IMR-90 (cell line): ENCODE measurements around the gene ANO1. TPM values are rescaled to one million over a fixed set of nuclear protein-coding genes. Genes with fewer than 3 reads are reported as not detected.

ENCODE experiments used
- ATAC-seq: fragments of 200-7000 bp; cut with Tn5 transposase; 2 replicates; pipeline ENCODE4 v1.9.1; 2020; ENCODE audit warnings: low read depth, mild to moderate bottlenecking, moderate library complexity
- BruUV-seq: library from RNA; stranded (reverse); fragments of 400-500 nt; replicated peaks from 2 replicates; lab custom pipeline; 2021; lab: Mats Ljungman, UMichigan
- CTCF ChIA-PET: fragments of 300-600 bp; formaldehyde crosslinking; extraction: SDS; loops from one replicate; lab custom pipeline; 2021; ENCODE audit warnings: antibody characterized with exemption; lab: Yijun Ruan, JAX
- POLR2A ChIA-PET: fragments of 300-600 bp; sonication (Branson Sonifier 250); formaldehyde crosslinking; loops from one replicate; lab custom pipeline; 2022; ENCODE audit warnings: antibody characterized with exemption; ENCODE audit not compliant: unreplicated experiment; lab: Charles Lee
- DNase-seq: peaks from one replicate; pipeline ENCODE4 v3.0.0; 2013
- H2AFZ ChIP-seq: replicated peaks from 2 replicates; pipeline ENCODE3; 2013; ENCODE audit warnings: low read length, mild to moderate bottlenecking; ENCODE audit not compliant: poor library complexity
- H2AK5ac ChIP-seq: 2 replicates; pipeline ENCODE4 v1.6.1; 2013; ENCODE audit warnings: low read depth, low read length, inconsistent platforms
- H2AK9ac ChIP-seq: replicated peaks from 2 replicates; pipeline ENCODE3; 2013; ENCODE audit warnings: mild to moderate bottlenecking, low read depth, low read length, moderate library complexity; ENCODE audit not compliant: poor library complexity
- H2BK120ac ChIP-seq: 2 replicates; pipeline ENCODE4 v1.6.1; 2013; ENCODE audit warnings: low read depth, low read length, inconsistent platforms
- H2BK15ac ChIP-seq: 3 replicates; pipeline ENCODE4 v1.6.1; 2013; ENCODE audit warnings: low read depth, low read length, inconsistent platforms
- H2BK20ac ChIP-seq: 2 replicates; pipeline ENCODE4 v1.6.1; 2013; ENCODE audit warnings: low read depth, mild to moderate bottlenecking, inconsistent platforms, low read length, moderate library complexity
- H2BK5ac ChIP-seq: 2 replicates; pipeline ENCODE4 v1.6.1; 2013; ENCODE audit warnings: mild to moderate bottlenecking, low read depth, low read length, inconsistent platforms; ENCODE audit not compliant: poor library complexity, severe bottlenecking
- H3K14ac ChIP-seq: replicated peaks from 2 replicates; pipeline ENCODE4 v1.6.1; 2013; ENCODE audit warnings: low read depth, low read length, inconsistent platforms
- H3K18ac ChIP-seq: 2 replicates; pipeline ENCODE4 v1.6.1; 2013; ENCODE audit warnings: low read depth, low read length, control low read depth
- H3K23ac ChIP-seq: 2 replicates; pipeline ENCODE4 v1.6.1; 2013; ENCODE audit warnings: low read depth, low read length, inconsistent platforms
- H3K27ac ChIP-seq: 2 replicates; pipeline ENCODE4 v1.5.1; 2013; ENCODE audit warnings: mild to moderate bottlenecking, control low read depth, low read length; ENCODE audit not compliant: insufficient read depth
- H3K27me3 ChIP-seq: 2 replicates; pipeline ENCODE4 v1.6.1; 2013; ENCODE audit warnings: low read length; ENCODE audit not compliant: control insufficient read depth, insufficient read depth
- H3K36me3 ChIP-seq: 2 replicates; pipeline ENCODE4 v1.6.1; 2013; ENCODE audit warnings: low read length, mixed read lengths; ENCODE audit not compliant: control insufficient read depth, insufficient read depth
- H3K4ac ChIP-seq: 2 replicates; pipeline ENCODE4 v1.6.1; 2013; ENCODE audit warnings: low read depth, low read length, inconsistent platforms
- H3K4me1 ChIP-seq: 2 replicates; pipeline ENCODE4 v1.6.1; 2013; ENCODE audit warnings: low read length, mixed read lengths; ENCODE audit not compliant: control insufficient read depth, insufficient read depth
- H3K4me2 ChIP-seq: 2 replicates; pipeline ENCODE4 v1.6.1; 2013; ENCODE audit warnings: low read depth, mild to moderate bottlenecking, control low read depth, low read length, moderate library complexity
- H3K4me3 ChIP-seq: 2 replicates; pipeline ENCODE4 v1.5.1; 2013; ENCODE audit warnings: low read depth, mild to moderate bottlenecking, control low read depth, low read length, moderate library complexity; ENCODE audit not compliant: insufficient read depth
- H3K56ac ChIP-seq: 2 replicates; pipeline ENCODE4 v1.6.1; 2013; ENCODE audit warnings: low read length, inconsistent platforms; ENCODE audit not compliant: insufficient read depth; ENCODE audit errors: extremely low read depth
- H3K79me1 ChIP-seq, 2 experiments: 2 replicates each; pipeline ENCODE4 v1.6.1; 2013; ENCODE audit warnings: low read length in 2 of 2, inconsistent platforms in 1 of 2, low read depth in 1 of 2
- H3K9ac ChIP-seq: 2 replicates; pipeline ENCODE4 v1.6.1; 2013; ENCODE audit warnings: low read depth, low read length, control low read depth
- H3K9me1 ChIP-seq: 2 replicates; pipeline ENCODE4 v1.6.1; 2013; ENCODE audit warnings: low read length, inconsistent platforms; ENCODE audit not compliant: insufficient read depth
- H3K9me3 ChIP-seq: 2 replicates; pipeline ENCODE4 v1.6.1; 2013; ENCODE audit warnings: low read length; ENCODE audit not compliant: control insufficient read depth, insufficient read depth
- H4K20me1 ChIP-seq: 2 replicates; pipeline ENCODE4 v1.6.1; 2013; ENCODE audit warnings: low read length, inconsistent platforms; ENCODE audit not compliant: insufficient read depth
- H4K5ac ChIP-seq: 2 replicates; pipeline ENCODE4 v1.6.1; 2013; ENCODE audit warnings: mild to moderate bottlenecking, low read depth, low read length, control low read depth
- H4K8ac ChIP-seq, 2 experiments: 2 replicates each; pipeline ENCODE4 v1.6.1; 2013; ENCODE audit warnings: low read depth in 2 of 2, low read length in 2 of 2, control low read depth in 1 of 2, inconsistent platforms in 1 of 2
- H4K91ac ChIP-seq: 2 replicates; pipeline ENCODE4 v1.6.1; 2013; ENCODE audit warnings: low read depth, low read length, inconsistent platforms; ENCODE audit not compliant: insufficient read depth
- BHLHE40 ChIP-seq: fragments of 150-350 bp; IDR thresholded peaks from 2 replicates; pipeline ENCODE4 v1.6.1; 2016; ENCODE audit warnings: mild to moderate bottlenecking, low read depth, low read length
- CEBPB ChIP-seq: IDR thresholded peaks from 2 replicates; pipeline ENCODE4 v1.6.1; 2012; ENCODE audit warnings: low read depth, low read length, improper control_type of control experiment
- CHD1 ChIP-seq: IDR thresholded peaks from 2 replicates; pipeline ENCODE4 v1.6.1; 2012; ENCODE audit warnings: low read depth, low read length, improper control_type of control experiment
- ELK1 ChIP-seq: fragments of 150-350 bp; IDR thresholded peaks from 2 replicates; pipeline ENCODE4 v1.6.1; 2016; ENCODE audit warnings: low read depth, mild to moderate bottlenecking, low read length, moderate library complexity, borderline replicate concordance
- FOS ChIP-seq: fragments of 150-350 bp; IDR thresholded peaks from 2 replicates; pipeline ENCODE4 v1.6.1; 2016; ENCODE audit warnings: low read depth, low read length
- MAFK ChIP-seq: IDR thresholded peaks from 2 replicates; pipeline ENCODE4 v1.6.1; 2012; ENCODE audit warnings: low read depth, low read length, improper control_type of control experiment
- MAZ ChIP-seq: IDR thresholded peaks from 2 replicates; pipeline ENCODE4 v1.6.1; 2012; ENCODE audit warnings: low read depth, mild to moderate bottlenecking, low read length, improper control_type of control experiment, moderate library complexity, borderline replicate concordance
- NFE2L2 ChIP-seq: fragments of 150-350 bp; IDR thresholded peaks from 2 replicates; pipeline ENCODE4 v1.6.1; 2016; ENCODE audit warnings: low read depth, mild to moderate bottlenecking, low read length
- POLR2A ChIP-seq: IDR thresholded peaks from 2 replicates; pipeline ENCODE4 v1.6.1; 2012; ENCODE audit warnings: mild to moderate bottlenecking, low read depth, low read length
- RAD21 ChIP-seq: IDR thresholded peaks from 2 replicates; pipeline ENCODE4 v1.6.1; 2012; ENCODE audit warnings: low read length, improper control_type of control experiment
- RCOR1 ChIP-seq: IDR thresholded peaks from 2 replicates; pipeline ENCODE4 v1.6.1; 2012; ENCODE audit warnings: mild to moderate bottlenecking, low read length, improper control_type of control experiment; ENCODE audit not compliant: insufficient replicate concordance
- RFX5 ChIP-seq: IDR thresholded peaks from 2 replicates; pipeline ENCODE4 v1.8.0; 2012; ENCODE audit warnings: low read depth, mild to moderate bottlenecking, low read length, moderate library complexity
- SMC3 ChIP-seq: fragments of 150-350 bp; IDR thresholded peaks from 2 replicates; pipeline ENCODE4 v1.6.1; 2016; ENCODE audit warnings: low read depth, mild to moderate bottlenecking, antibody characterized with exemption, low read length, moderate library complexity
- WGBS, 2 experiments: methylation state at CpG; one replicate each; pipeline versions ENCODE4 v1.1.5 to v1.1.7; 2013; ENCODE audit warnings: missing lambda C conversion rate in 2 of 2; ENCODE audit not compliant: insufficient read length in 1 of 2; ENCODE audit errors: extremely low coverage in 2 of 2; 5-methylcytosine and 5-hydroxymethylcytosine counted together
- dilution Hi-C: fragments of 300-500 bp; cut with HindIII; formaldehyde crosslinking; loops from one replicate; pipeline ENCODE4 v1.14.3; 2018; ENCODE audit warnings: low sequenced_read_pairs; ENCODE audit not compliant: unreplicated experiment
- in situ Hi-C: fragments of 300-500 bp; cut with MboI; formaldehyde crosslinking; loops from 3 replicates; pipeline ENCODE4 v1.14.3; 2019; ENCODE audit warnings: low sequenced_read_pairs, inconsistent platforms, mixed read lengths
- intact Hi-C: fragments of 100-400 bp; cut with micrococcal nuclease; formaldehyde crosslinking; loops from 2 replicates; pipeline ENCODE4 v1.10.0; 2022
- polyA plus RNA-seq, 3 experiments: library from polyadenylated mRNA; depleted of rRNA; stranded (reverse); fragments of >200 nt; gene quantifications; 2 replicates each; pipeline ENCODE4 v1.2.3, GENCODE V29; 2012; ENCODE audit warnings: low replicate concordance in 1 of 3
- total RNA-seq: library from RNA; depleted of rRNA; stranded (reverse); fragments of >200 nt; gene quantifications from 2 replicates; pipeline ENCODE4 v1.2.3, GENCODE V29; 2012
- TF ChIP-seq, protein P1 (sequence below): fragments of 150-350 bp; IDR thresholded peaks from 2 replicates; pipeline ENCODE4 v1.6.1; 2017; ENCODE audit warnings: mild to moderate bottlenecking, antibody characterized with exemption, low read length, low read depth

The ANO1 gene
- total and polyA plus RNA-seq, 2 of the 4 experiments (the other 2 are of a cell fraction): 4.1 to 10.7 TPM

DNA sequence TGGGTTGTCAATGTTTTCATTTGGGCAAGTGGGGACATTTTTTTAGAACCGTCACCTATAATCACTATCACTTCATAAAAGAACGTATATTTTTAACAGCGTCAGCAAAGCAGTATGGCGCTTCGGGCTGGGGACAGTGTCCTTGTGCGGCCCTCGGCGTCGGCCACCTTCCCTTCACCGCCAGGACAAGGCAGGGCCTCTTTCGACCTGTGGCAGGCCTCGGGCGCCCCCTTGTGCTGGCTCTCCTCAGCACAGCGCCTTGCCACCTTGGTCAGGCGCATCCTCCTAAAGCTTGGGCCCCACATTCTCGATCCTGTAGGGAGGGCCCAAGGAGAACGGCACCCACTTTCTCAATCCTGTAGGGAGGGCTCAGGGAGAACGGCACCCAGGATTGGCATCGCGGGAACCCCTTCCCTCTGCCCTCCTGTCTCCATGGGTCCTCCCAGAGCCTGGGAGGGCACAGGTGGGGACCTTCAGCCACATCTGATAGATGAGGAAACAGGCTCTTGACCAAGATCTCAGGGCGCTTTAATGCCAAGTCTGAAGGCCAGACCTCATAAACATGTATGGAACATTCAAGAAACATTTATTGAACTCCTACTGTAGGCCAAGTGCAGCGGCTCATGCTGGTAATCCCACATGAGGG lies 113.5 kb downstream of the ANO1 start:
- H2BK20ac ChIP-seq: no peak overlapping the region
- H3K27me3 ChIP-seq: peaks cover 2% of the 10 kb centered on the region; the same call in 1 of the 2 replicates
- intact Hi-C loops: loop anchor here (1.0 kb wide), 2 partner anchors 276 to 281 kb away; no protein-coding TSS in a partner anchor
- ChIA-PET POLR2A (no interaction called here), CTCF (interaction anchor here (0.6 to 1.1 kb wide), 3 partner anchors 119 to 482 kb away, joined by 3 to 6 read pairs (median 5); no protein-coding TSS in a partner anchor)
- H3K36me3 ChIP-seq: peaks cover 1% of the 10 kb centered on the region; the same call in 1 of the 2 replicates
- H2AK5ac ChIP-seq: no peak overlapping the region
- H4K8ac ChIP-seq: no peak overlapping the region
- no peaks in the 10 kb centered on the region; the same call in 1 of the 2 replicates for H3K4me1 ChIP-seq
- H2BK15ac ChIP-seq: no peak overlapping the region
- peaks cover 9% of the 10 kb centered on the region; the same call in 1 of the 2 replicates for H3K9me1 ChIP-seq
- H3K18ac ChIP-seq: no peak overlapping the region
- H3K4ac ChIP-seq: no peak overlapping the region
- peak overlapping the region; percentile 45; the same call in 1 of the 2 replicates for H3K4me2 ChIP-seq
- peak overlapping the region; percentile 49; the same call in 1 of the 2 replicates for H2BK120ac ChIP-seq
- peak; percentile 94 for ATAC-seq
- no peaks in the 10 kb centered on the region for H3K9me3 ChIP-seq
- in situ Hi-C loops: loop anchor here (5.0 to 25.0 kb wide), 3 partner anchors 279 to 1079 kb away; no protein-coding TSS in a partner anchor
- H4K91ac ChIP-seq: no peak overlapping the region
- WGBS, 2 experiments: 15% methylated on average over 10 of the region's 22 CpGs; no CpG with 5 or more reads in 1 of the 2 experiments
- H3K56ac ChIP-seq: no peak overlapping the region
- H3K23ac ChIP-seq: no peak overlapping the region
- H2BK5ac ChIP-seq: no peak overlapping the region
- no peak overlapping the region for H4K5ac ChIP-seq
- BruUV-seq: no TSS peak
- H3K79me1 ChIP-seq: no peaks in the 10 kb centered on the region
- H3K14ac ChIP-seq: no peak overlapping the region
- no peak overlapping the region for H2AK9ac ChIP-seq
- peak overlapping the region; percentile 71 for H2AFZ ChIP-seq
- no peak overlapping the region for H3K4me3 ChIP-seq
- H4K20me1 ChIP-seq: peaks cover 3% of the 10 kb centered on the region; the same call in 1 of the 2 replicates
- no peak overlapping the region for H3K27ac ChIP-seq
- peak; percentile 49 for DNase-seq
- no peak overlapping the region for H3K9ac ChIP-seq
- dilution Hi-C loops: no loop called here
- TF ChIP-seq SMC3 (peak; percentile 98), CEBPB (no peak), RFX5 (no peak), RCOR1 (no peak), BHLHE40 (no peak), RAD21 (peak; percentile 99), MAZ (no peak), FOS (no peak), POLR2A (peak; percentile 50; the same call in 1 of the 2 replicates), ELK1 (no peak), MAFK (no peak), CHD1 (no peak), NFE2L2 (no peak)
- TF ChIP-seq, protein P1, sequence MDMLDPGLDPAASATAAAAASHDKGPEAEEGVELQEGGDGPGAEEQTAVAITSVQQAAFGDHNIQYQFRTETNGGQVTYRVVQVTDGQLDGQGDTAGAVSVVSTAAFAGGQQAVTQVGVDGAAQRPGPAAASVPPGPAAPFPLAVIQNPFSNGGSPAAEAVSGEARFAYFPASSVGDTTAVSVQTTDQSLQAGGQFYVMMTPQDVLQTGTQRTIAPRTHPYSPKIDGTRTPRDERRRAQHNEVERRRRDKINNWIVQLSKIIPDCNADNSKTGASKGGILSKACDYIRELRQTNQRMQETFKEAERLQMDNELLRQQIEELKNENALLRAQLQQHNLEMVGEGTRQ: no peak
